HG03175 (cell line): ENCODE results near the gene RPS26.
"Not testable (repeated sequence)": the region's sequence is repeated elsewhere in the genome, so short reads cannot be mapped to it uniquely, and the experiment has no call there.

Experiments used
- ATAC-seq: cut with Tn5 transposase; IDR thresholded peaks from one replicate; pipeline ENCODE4 v1.9.1; 2021; ENCODE audit warnings: mild to moderate bottlenecking, moderate library complexity; ENCODE audit not compliant: unreplicated experiment

Gene RPS26

GRCh38 chr12:56020423-56021184, 21.1 kb upstream of the RPS26 start, which contains the start of gene IKZF4:
Gene IKZF4 (plus strand): TSS chr12:56021043. CDS start chr12:56021494, 451 bp downstream.
- no peak for ATAC-seq

GRCh38 chr12:56021889-56022497, 19.7 kb upstream of the RPS26 start:
- ATAC-seq = no peak

DNA sequence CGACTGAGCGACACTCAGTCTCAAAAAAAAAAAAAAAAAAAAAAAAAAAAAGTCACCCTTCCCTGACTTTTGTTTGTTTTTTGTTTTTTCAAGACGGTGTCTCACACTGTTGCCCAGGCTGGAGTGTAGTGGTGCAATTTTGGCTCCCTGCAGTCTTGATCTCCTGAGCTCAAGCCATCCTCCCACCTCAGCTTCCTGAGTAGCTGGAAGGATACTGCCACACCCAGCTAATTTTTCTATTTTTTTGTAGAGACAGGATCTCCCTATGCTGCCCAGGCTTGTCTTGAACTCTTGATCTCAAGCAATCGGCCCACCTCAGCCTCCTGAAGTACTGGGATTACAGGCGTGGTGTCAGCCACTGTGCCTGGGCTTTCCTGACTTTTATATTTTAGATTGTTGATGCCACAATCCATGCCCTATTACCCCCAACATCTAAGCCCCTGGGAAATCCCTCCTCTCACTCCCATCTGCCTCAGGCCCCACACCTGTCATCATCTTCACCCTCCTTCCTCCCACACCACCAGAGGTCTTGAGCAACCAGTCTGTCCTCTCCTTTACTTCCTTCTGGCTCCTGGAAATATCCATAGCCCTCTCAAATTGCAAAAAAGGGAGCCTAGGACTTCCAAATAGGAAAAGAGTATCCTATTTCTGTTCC, 13.1 kb upstream of the RPS26 start:
- no peak for ATAC-seq

GRCh38 chr12:56029166-56029519, 12.6 kb upstream of the RPS26 start:
- ATAC-seq = no peak

DNA sequence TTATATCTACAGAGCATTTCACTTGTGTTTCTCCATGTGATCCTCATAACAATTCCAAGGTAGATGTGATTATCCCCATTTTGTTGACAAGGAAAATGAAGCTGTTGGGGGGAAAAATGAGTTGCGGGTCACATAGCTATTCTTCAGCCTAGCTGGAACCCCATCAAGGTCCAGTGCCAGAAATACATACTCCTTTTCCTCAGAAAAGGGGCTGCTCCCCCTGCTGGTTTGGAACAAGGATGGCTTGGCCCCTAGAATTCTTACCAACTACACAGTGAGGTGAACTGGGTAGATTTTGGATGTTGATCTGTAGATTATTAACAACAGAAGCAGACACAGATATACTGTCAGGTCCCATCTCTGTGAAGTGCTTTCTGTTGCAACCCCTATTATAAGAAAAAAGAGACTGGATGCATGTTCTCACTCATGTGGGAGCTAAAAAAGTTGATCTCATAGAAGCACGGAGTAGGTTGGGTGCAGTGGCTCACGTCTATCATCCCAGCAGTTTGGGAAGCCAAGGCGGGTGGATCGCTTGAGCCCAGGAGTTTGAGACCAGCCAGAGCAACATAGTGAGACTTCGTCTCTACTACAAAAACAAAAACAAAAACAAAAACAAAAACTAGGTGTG, 11.9 kb upstream of the RPS26 start:
- peak; percentile 60 for ATAC-seq

- no peak for ATAC-seq
Observed at GRCh38 chr12:56031987-56032386, 9.7 kb upstream of the RPS26 start.

DNA sequence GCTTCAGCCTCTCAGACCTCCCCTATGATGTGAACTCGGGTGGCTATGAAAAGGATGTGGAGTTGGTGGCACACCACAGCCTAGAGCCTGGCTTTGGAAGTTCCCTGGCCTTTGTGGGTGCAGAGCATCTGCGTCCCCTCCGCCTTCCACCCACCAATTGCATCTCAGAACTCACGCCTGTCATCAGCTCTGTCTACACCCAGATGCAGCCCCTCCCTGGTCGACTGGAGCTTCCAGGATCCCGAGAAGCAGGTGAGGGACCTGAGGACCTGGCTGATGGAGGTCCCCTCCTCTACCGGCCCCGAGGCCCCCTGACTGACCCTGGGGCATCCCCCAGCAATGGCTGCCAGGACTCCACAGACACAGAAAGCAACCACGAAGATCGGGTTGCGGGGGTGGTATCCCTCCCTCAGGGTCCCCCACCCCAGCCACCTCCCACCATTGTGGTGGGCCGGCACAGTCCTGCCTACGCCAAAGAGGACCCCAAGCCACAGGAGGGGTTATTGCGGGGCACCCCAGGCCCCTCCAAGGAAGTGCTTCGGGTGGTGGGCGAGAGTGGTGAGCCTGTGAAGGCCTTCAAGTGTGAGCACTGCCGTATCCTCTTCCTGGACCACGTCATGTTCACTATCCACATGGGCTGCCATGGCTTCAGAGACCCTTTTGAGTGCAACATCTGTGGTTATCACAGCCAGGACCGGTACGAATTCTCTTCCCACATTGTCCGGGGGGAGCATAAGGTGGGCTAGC, 7.0 kb upstream of the RPS26 start:
- no peak for ATAC-seq

GRCh38 chr12:56037161-56037560, 4.6 kb upstream of the RPS26 start:
- no peak for ATAC-seq

DNA sequence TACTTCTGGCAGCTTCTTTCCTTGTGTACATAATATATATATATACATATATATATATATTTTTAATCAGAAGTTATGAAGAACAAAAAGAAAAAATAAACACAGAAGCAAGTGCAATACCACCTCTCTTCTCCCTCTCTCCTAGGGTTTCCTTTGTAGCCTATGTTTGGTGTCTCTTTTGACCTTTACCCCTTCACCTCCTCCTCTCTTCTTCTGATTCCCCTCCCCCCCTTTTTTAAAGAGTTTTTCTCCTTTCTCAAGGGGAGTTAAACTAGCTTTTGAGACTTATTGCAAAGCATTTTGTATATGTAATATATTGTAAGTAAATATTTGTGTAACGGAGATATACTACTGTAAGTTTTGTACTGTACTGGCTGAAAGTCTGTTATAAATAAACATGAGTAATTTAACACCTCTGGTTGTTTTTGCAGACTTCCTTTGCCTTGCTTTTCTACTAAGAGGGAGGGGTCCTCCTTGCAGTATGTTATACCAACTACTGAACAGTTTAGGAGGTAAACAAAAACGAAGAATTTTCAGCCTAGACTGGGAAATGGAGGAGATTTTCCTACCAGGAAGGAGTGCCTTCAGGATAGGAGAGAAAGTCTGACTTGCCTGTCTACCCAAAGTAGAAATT, 3.6 kb upstream of the RPS26 start:
- ATAC-seq = no peak

DNA sequence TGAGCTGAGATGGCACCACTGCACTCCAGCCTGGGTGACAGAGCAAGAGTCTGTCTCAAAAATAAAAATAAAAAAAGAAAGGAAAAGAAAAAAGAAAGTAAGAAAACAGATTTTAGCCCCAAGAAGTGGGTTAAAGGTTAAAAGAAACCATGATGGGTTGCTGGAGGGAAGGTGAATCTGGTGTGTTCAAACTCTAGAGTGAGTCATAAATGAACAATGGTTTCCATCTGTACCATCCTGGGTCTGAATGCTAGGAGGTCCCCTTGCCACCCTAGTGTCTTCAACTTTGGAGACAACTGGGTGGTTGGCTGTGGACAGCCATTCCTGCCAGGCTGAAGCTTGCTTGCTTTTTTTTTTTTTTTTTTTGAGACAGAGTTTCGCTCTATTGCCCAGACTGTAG, 1.6 kb upstream of the RPS26 start:
- ATAC-seq = no peak

DNA sequence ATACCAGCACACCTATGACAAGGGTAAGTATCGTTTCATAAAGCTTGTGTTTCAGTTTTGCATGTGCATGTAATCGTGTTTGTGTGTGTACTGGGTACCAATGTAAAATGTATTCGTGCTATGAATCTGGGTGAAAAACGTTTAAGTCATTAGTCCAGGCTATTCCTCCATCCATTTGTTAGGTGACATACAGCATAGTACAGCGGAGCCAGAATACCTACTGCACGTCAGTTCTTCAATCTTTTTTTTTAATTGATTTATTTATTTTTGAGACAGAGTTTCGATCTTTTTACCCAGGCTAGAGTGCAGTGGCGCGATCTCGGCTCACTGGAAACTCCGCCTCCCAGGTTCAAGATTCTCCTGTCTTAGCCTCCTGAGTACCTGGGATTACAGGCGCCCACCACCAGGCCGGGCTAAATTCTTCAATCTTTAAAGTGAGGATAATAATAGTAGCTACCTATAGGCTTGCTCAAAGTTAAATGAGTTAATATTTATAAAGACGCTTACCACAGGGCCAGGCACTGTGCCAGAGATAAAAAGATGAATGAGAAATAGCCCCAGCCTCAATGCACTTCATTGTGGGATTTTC, 661 bp upstream of the RPS26 start:
- peak; percentile 10 for ATAC-seq

DNA sequence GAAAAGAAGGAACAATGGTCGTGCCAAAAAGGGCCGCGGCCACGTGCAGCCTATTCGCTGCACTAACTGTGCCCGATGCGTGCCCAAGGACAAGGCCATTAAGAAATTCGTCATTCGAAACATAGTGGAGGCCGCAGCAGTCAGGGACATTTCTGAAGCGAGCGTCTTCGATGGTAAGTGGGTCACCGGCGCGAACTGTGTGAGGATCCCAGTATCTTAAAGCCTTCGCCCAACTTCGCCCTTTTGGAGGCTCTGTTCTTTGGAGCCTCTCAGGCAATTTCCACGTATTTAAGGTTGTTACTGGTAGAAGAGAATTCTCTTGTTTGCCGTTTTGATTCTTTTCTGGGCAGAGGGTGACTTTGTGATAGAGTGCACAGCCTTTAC, 704 bp downstream of the RPS26 start:
- not testable (repeated sequence) for ATAC-seq

DNA sequence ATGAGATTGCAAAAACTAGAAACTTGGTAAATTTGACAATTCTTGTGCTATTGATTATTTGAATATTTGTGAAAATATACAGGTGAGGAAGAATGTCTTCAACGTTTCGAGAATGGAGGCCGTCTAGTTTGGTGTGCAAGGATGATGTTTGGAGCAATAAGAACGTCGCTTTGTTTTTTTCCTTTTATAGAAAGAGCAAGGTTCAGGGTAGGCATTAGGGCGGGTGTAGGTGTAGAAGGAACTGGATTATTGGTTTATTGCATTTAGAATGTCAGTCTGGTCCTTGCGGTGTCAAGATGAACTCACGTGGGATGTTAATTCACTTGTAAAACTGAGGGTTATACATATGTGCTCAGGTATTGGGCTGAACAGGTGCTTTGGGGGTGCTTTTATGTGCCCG, 1.1 kb downstream of the RPS26 start:
- ATAC-seq = no peak

GRCh38 chr12:56046027-56046780, 4.5 kb downstream of the RPS26 start:
- no peak for ATAC-seq

GRCh38 chr12:56053407-56053893, 11.7 kb downstream of the RPS26 start:
- ATAC-seq = no peak

DNA sequence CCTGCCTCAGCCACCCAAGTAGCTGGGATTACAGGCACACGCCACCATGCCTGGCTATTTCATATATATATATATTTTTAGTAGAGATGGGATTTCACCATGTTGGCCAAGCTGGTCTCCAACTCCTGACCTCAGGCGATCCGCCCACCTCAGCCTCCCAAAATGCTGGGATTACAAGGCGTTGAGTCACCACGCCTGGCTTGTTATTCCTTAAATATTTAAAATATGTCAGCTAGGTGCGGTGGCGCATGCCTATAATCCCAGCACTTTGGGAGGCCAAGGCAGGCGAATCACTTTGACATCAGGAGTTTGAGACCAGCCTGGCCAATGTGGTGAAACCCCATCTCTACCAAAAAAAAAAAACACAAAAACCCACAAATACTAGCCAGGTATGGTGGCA, 18.2 kb downstream of the RPS26 start:
- ATAC-seq = not testable (repeated sequence)

DNA sequence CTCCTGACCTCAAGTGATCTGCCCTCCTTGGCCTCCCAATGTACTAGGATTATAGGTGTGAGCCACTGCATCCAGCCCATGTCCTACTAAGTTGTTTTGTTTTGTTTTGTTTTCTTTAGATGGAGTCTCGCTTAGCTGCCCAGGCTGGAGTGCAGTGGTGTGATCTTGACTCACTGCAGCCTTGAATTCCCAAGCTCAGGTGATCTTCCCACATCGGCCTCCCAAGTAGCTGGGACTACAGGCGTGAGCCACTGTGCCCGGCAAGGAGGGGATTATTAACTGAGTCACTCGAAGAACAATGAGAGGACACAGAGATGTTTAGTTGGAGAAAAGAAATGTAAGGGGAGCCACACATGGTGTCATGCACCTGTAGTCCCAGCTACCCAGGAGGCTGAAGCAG, 20.3 kb downstream of the RPS26 start:
- no peak for ATAC-seq

DNA sequence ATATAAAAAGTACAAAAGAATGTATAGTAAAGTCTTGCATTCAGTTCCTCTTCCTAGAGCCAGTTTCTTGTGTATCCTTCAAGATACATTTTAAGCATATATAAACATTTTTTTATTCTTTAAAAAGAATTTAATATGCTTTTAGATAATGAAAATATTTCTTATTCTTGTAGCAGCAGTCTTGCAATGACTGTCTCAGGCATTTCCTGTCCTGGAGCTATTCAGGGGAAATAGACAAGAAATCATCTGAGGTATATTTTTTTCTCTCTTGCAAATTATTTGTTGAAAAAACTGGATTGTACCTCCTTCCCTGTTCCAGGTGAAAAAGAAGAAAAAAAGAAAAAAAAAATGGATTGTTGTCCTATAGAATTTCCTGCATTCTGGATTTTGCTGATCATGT, 21.3 kb downstream of the RPS26 start:
- no peak for ATAC-seq

GRCh38 chr12:56071648-56072047, 29.9 kb downstream of the RPS26 start:
- no peak for ATAC-seq
